ENCODE results near the gene XRCC5. TPM values are rescaled to one million over a fixed set of nuclear protein-coding genes. Genes with fewer than 3 reads are reported as not detected.

XRCC5 gene
- total and polyA plus RNA-seq, 2 of the 8 experiments (the other 6 are each of a cell fraction or from before 2014, with no cell fraction given) = 308 to 644 TPM

DNA sequence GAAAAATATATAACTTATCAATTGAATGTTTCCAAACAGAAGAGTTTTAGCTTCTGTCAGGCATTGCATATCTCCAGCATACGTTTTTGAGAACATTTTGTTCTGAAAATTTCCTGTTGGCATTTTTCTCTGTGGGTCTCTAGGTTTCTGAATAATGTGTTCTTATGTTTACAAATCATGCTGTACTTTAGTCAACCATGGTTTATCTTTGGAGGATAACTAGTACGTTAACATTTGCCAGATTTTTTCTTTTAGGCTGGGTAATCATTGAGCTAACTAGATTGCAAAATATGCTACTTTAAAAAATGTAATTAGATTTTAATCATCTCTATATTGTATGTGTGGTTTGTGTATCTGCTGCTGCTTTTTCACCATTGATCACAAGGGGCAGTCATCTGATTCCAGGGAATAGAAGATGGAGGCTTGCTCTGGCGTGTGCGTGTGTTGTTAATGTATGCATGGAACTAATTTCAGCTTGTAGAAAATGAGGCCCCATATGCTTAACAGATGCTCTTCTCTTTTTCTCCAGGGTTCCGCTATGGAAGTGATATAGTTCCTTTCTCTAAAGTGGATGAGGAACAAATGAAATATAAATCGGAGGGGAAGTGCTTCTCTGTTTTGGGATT lies 21.3 kb downstream of the XRCC5 start:
- Histone ChIP-seq H3K14ac (ENCODE audit: insufficient read length) (no peak overlapping the region), H3K9me3 (ENCODE audit: insufficient read depth in 2 of 2, low read depth in 1 of 2, low read length in 1 of 2) (no peaks in the 10 kb centered on the region), H3K56ac (replicated peaks; ENCODE audit: insufficient read length, low read depth, low read length) (no peak overlapping the region), H3K4me1 (replicated peaks in 1 of 4; ENCODE audit: control insufficient read depth in 3 of 4, insufficient read depth in 4 of 4, low read length in 3 of 4) (no peaks in the 10 kb centered on the region), H3K4ac (replicated peaks; ENCODE audit: insufficient read length, low read depth, low read length) (no peak overlapping the region), H2AFZ (ENCODE audit: low read length) (no peak overlapping the region), H3K79me2 (ENCODE audit: control insufficient read depth in 1 of 2, insufficient read depth in 2 of 2, low read length in 2 of 2) (peaks cover 0 to 68% of the 10 kb centered on the region in 2 experiments; a peak in 2 of 4 replicates), H3K79me1 (ENCODE audit: low read depth, low read length) (no peaks in the 10 kb centered on the region; the same call in 1 of the 2 replicates), H2BK15ac (ENCODE audit: low read length) (no peak overlapping the region), H3K27ac (ENCODE audit: low read depth, low read length) (no peak overlapping the region), H2BK12ac (ENCODE audit: low read depth, low read length) (no peak overlapping the region), H3K18ac (ENCODE audit: extremely low read depth, low read length) (no peak overlapping the region), H2BK5ac (ENCODE audit: low read depth, low read length) (no peak overlapping the region), H4K20me1 (replicated peaks in 1 of 2; ENCODE audit: control insufficient read depth in 1 of 2, insufficient read depth in 2 of 2, low read length in 2 of 2) (peaks cover 0 to 6% of the 10 kb centered on the region in 2 experiments), H3K36me3 (ENCODE audit: control insufficient read depth in 2 of 4, insufficient read depth in 4 of 4, low read length in 3 of 4) (peaks cover 48 to 100% (median 88%) of the 10 kb centered on the region in 4 experiments), H4K5ac (ENCODE audit: insufficient read length, low read depth, low read length) (no peak overlapping the region), H3K4me3 (ENCODE audit: extremely low read depth in 1 of 4, insufficient read depth in 2 of 4, low read depth in 3 of 4, low read length in 4 of 4) (no peak overlapping the region), H2BK120ac (replicated peaks; ENCODE audit: low read depth, low read length) (no peak overlapping the region), H2AK5ac (ENCODE audit: low read depth, low read length) (no peak overlapping the region), H3K4me2 (ENCODE audit: insufficient read depth in 1 of 2, low read depth in 2 of 2, low read length in 2 of 2) (no peak overlapping the region), H3K23me2 (ENCODE audit: low read depth, low read length) (no peaks in the 10 kb centered on the region), H2BK20ac (ENCODE audit: low read length) (no peak overlapping the region), H3K9ac (replicated peaks in 1 of 4; ENCODE audit: extremely low read depth in 1 of 4, low read depth in 3 of 4, low read length in 3 of 4) (no peak overlapping the region), H4K8ac (ENCODE audit: extremely low read depth, insufficient read depth, low read length) (no peak overlapping the region), H3K23ac (ENCODE audit: insufficient read length) (no peak overlapping the region), H3K27me3 (replicated peaks in 1 of 4; ENCODE audit: control insufficient read depth in 3 of 4, extremely low read depth in 1 of 4, insufficient read depth in 3 of 4, low read length in 3 of 4) (peaks cover 0 to 1% (median 0%) of the 10 kb centered on the region in 4 experiments; a peak in 1 of 7 replicates), H4K91ac (replicated peaks; ENCODE audit: insufficient read length, low read length) (no peak overlapping the region)
- 88% methylated on average over 6 of the region's 6 CpGs; no CpG with 5 or more reads in 1 of the 2 experiments for WGBS, 2 experiments (ENCODE audit: extremely low coverage in 1 of 2, insufficient coverage in 1 of 2, insufficient read length in 1 of 2, insufficient replicate concordance in 2 of 2, low coverage in 1 of 2, low lambda C conversion rate in 2 of 2, missing lambda C conversion rate in 1 of 2)
- FAIRE-seq = no peak
- ChIA-PET POLR2A (ENCODE audit: partially characterized antibody) (interaction anchor here (1.1 to 2.9 kb wide), 8 partner anchors 10 to 65 kb away, joined by 3 to 23 read pairs (median 5); no protein-coding TSS in a partner anchor), CTCF (ENCODE audit: partially characterized antibody) (interaction anchor here (0.7 to 3.4 kb wide), 8 partner anchors 11 to 83 kb away, joined by 3 to 24 read pairs (median 4); no protein-coding TSS in a partner anchor)
- no peak for DNase-seq (ENCODE audit: low read depth in 1 of 2, low spot score in 2 of 2)
- no peak for TF ChIP-seq MAX (IDR thresholded peaks at IDR 0.05)
- no peak for TF ChIP-seq USF2 (IDR thresholded peaks at IDR 0.05; ENCODE audit: low read length)
- TF ChIP-seq TAF7 (optimal IDR thresholded peaks at IDR 0.05; ENCODE audit: borderline replicate concordance, low read depth, low read length) = no peak
- no peak for TF ChIP-seq SP4 (IDR thresholded peaks at IDR 0.05; ENCODE audit: low read length)
- no peak for TF ChIP-seq ASH2L (IDR thresholded peaks at IDR 0.05; ENCODE audit: low read length)
- TF ChIP-seq CREB1 (IDR thresholded peaks at IDR 0.05) = no peak
- TF ChIP-seq CEBPB (IDR thresholded peaks at IDR 0.05; ENCODE audit: low read depth, low read length) = no peak
- TF ChIP-seq GABPA (IDR thresholded peaks at IDR 0.05; ENCODE audit: borderline replicate concordance, insufficient read depth, low read length) = no peak

All from H1 (cell line).